ENCODE results near the gene PRR5L.

DNA sequence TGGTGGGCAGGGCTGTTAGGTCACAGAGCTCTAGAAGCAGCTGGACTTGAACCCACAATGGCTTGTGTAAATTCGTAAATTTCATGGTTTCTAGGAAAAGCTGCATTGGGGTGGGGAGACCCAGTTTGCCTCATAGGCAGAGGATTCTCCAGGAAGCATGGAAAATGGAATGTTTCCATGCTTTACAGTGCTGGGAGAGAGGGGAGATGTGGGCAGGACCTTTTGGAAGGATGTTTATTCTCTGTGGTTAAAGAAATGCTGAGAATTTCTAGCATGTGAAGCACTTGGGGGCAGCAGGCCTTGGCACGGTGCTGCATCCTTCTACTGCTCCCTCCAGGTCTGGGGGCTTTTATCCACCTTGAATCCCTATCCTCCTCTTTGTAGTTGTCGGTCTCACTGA is 167.7 kb downstream of the PRR5L start:
- TF ChIP-seq SP1 (IDR thresholded peaks at IDR 0.05) (no peak), L3MBTL2 (conservative IDR thresholded peaks at IDR 0.05) (no peak), SUZ12 (IDR thresholded peaks at IDR 0.05) (no peak), BHLHE40 (IDR thresholded peaks at IDR 0.05; ENCODE audit: borderline replicate concordance) (no peak), HDGF (IDR thresholded peaks at IDR 0.05; ENCODE audit: borderline replicate concordance) (no peak), FOXM1 (IDR thresholded peaks at IDR 0.05; ENCODE audit: borderline replicate concordance) (no peak), ELF4 (IDR thresholded peaks at IDR 0.05) (no peak)
- TF ChIP-seq, protein P1, sequence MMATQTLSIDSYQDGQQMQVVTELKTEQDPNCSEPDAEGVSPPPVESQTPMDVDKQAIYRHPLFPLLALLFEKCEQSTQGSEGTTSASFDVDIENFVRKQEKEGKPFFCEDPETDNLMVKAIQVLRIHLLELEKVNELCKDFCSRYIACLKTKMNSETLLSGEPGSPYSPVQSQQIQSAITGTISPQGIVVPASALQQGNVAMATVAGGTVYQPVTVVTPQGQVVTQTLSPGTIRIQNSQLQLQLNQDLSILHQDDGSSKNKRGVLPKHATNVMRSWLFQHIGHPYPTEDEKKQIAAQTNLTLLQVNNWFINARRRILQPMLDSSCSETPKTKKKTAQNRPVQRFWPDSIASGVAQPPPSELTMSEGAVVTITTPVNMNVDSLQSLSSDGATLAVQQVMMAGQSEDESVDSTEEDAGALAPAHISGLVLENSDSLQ (IDR thresholded peaks at IDR 0.05): no peak

Data from HEK293T (cell line).